Measurements from ENCODE around the gene ZMYND10.

GRCh38 chr3:50293079-50293801, 52.3 kb downstream of the ZMYND10 start:
- TF ChIP-seq CTCF (IDR thresholded peaks at IDR 0.05) (no peak), POLR2A (IDR thresholded peaks at IDR 0.05) (no peak)
